ENCODE data around the gene CCNK. TPM values are rescaled to one million over a fixed set of nuclear protein-coding genes. Genes with fewer than 3 reads are reported as not detected.

Gene CCNK
- total and polyA plus RNA-seq, 8 donors: 43.2 to 52.5 (median 45.9) TPM

DNA sequence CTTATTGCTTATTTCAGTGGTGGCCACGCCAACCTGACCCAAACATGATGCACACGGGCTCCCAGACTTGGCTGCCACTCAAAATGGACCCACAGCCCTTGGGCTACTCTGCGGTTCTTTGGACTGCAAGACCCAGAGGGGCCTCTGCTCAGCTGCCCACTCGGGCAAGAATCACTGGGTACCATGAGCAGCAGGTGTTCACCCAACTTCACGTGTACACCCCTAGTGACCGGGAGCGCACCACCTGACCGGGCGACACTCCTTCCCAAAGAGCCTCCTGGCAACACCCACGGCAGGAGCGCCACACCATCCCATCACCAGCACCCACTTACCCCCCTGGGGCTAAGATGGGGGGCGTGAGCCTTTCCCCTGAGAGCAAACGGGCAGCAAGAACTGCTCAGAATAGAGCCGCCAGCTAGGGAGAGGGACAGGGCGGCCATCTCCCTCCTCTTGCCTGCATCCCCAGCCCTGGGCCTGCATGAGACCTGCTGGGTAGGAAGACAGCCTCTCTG lies 32.0 kb downstream of the CCNK start:
- no peak for ATAC-seq
- TF ChIP-seq, protein P1, sequence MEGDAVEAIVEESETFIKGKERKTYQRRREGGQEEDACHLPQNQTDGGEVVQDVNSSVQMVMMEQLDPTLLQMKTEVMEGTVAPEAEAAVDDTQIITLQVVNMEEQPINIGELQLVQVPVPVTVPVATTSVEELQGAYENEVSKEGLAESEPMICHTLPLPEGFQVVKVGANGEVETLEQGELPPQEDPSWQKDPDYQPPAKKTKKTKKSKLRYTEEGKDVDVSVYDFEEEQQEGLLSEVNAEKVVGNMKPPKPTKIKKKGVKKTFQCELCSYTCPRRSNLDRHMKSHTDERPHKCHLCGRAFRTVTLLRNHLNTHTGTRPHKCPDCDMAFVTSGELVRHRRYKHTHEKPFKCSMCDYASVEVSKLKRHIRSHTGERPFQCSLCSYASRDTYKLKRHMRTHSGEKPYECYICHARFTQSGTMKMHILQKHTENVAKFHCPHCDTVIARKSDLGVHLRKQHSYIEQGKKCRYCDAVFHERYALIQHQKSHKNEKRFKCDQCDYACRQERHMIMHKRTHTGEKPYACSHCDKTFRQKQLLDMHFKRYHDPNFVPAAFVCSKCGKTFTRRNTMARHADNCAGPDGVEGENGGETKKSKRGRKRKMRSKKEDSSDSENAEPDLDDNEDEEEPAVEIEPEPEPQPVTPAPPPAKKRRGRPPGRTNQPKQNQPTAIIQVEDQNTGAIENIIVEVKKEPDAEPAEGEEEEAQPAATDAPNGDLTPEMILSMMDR (IDR thresholded peaks at IDR 0.05): no peak
- H3K27ac ChIP-seq: no peak overlapping the region
- no peaks in the 10 kb centered on the region for H3K9me3 ChIP-seq
- H3K36me3 ChIP-seq: peaks cover 0 to 72% of the 10 kb centered on the region in 2 donors
- H3K4me1 ChIP-seq: peaks cover 0 to 3% of the 10 kb centered on the region in 2 donors
- H3K27me3 ChIP-seq: no peaks in the 10 kb centered on the region
- intact Hi-C loops (cut with DNase I): no loop called here
- peak in 1 of 4 donors; percentile 61 for DNase-seq
- H3K4me3 ChIP-seq: no peak overlapping the region

DNA sequence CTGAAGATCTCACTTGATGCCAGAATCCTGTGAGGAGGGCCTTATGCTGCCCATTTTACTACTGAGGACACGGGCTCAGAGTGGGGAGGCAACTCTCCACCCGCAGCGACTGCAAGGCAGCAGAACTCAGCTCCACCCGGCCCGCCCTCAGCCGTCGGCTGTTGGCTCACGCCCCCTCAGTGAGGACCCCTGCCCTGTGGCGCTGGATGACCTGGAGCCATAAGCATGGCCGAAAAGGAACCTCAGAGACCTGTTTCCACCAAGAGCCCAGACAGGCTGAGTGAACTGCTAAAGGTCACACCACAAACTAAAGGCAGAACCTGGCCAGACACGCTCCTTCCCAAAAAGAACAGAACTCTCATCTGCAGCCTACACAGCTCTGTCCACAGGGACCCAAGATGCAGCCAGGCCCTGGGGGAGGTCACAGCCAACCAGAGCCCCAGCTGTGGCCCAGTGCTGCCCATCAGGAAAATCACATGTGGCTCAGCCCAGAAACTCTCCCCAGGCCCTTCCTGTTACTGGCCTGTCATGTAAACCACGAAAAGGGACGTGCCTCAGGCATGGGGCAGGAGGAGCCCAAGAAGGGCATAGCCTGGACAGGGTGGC lies 32.8 kb downstream of the CCNK start:
- no peaks in the 10 kb centered on the region for H3K9me3 ChIP-seq
- H3K4me3 ChIP-seq: no peak overlapping the region
- intact Hi-C loops (cut with DNase I): no loop called here
- DNase-seq (peak in 2 of 4 donors; percentile 2 to 66), ATAC-seq (no peak)
- TF ChIP-seq, protein P1 (IDR thresholded peaks at IDR 0.05): no peak
- no peak overlapping the region for H3K27ac ChIP-seq
- peaks cover 0 to 3% of the 10 kb centered on the region in 2 donors for H3K4me1 ChIP-seq
- no peaks in the 10 kb centered on the region for H3K27me3 ChIP-seq
- H3K36me3 ChIP-seq: peaks cover 0 to 64% of the 10 kb centered on the region in 2 donors

DNA sequence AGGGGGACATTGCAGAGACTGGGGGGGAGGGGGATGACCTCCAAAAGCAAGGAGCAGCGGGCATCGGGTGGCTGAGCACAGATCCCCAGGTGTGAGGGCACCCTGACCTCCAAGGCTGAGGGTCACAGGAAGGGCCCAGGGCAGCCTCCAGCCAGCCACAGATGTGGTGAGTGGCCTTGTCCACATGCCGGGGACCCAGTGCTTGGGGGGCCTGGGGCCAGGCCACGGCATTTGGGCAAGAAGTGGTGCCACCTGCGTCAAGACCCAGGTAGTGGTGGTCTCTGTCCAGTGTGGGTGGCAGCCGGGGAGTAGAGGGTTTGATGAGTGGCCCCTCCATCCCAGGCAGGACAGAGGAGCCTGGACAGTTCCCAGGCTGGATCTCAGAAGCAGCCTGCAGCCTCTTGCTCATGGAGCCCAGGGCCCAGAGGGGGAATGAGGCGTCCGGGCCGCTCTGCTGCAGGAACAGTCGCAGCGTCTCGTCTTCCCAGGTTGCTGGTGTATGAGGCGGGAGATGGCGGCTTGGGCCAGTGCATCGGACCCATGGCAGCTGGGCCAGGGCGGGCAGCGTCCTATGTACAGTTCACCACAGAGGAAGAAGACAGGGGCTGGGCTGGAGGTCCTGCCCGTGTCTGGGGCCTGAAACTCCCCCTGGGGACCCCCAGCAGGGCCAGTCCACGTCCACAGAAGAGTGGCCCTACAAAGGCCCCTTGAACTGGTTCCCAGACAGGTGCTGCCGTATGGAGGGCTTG lies 33.5 kb downstream of the CCNK start:
- peaks cover 0 to 57% of the 10 kb centered on the region in 2 donors for H3K36me3 ChIP-seq
- H3K27me3 ChIP-seq: no peaks in the 10 kb centered on the region
- DNase-seq (peak in 2 of 4 donors; percentile 25 to 76), ATAC-seq (no peak)
- H3K4me1 ChIP-seq: peaks cover 0 to 3% of the 10 kb centered on the region in 2 donors
- H3K4me3 ChIP-seq: no peak overlapping the region
- intact Hi-C loops (cut with DNase I): loop anchor here in 1 of 2 donors (5.0 kb wide), 1 partner anchor 113 kb away; no protein-coding TSS in a partner anchor
- TF ChIP-seq, protein P1 (IDR thresholded peaks at IDR 0.05): no peak
- no peaks in the 10 kb centered on the region for H3K9me3 ChIP-seq
- no peak overlapping the region for H3K27ac ChIP-seq

DNA sequence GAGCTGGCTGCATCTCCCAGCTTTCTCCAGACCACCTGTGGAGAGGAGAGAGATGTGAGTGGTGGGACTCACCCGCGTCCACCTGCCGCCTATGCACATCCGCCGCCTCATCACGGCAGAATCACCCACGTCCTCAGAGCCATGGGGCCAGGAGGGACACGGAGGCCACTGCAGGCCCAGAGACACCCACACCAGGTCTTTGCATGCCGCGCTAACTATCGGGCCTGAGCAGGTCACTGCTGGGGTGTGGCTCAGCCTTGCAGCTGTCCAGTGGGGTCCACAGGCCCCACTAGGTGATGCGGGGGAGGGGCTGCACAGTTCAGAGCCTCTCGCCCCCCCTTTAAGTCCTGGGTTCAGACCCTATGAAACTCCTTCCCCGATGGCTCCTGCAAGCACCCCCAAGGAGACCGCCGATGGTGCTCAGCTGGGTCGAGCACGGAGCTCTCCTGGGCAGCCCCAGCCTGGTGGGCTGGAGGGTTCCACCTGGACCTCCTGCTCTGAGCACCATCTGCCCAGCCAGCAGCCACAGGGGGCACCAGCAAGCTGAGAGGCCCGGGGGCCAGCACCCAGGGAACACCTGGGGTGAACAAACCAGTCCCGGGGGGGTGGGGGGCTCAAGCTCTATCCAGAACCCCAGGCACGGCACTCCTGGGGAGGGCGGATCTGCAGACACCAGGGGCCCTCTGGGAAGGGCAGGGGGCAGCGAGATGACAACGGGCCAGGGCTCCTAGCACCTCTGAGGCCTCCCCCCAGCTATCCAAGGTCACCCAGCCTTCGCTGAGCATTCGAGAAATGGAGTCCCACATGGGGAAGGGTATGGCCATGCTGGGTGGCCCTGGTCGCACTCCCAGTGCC lies 34.3 kb downstream of the CCNK start:
- DNase-seq: peak in 2 of 4 donors; percentile 25 to 61
- Histone ChIP-seq H3K4me3 (no peak overlapping the region), H3K27me3 (no peaks in the 10 kb centered on the region), H3K27ac (no peak overlapping the region), H3K36me3 (peaks cover 0 to 51% of the 10 kb centered on the region in 2 donors), H3K9me3 (no peaks in the 10 kb centered on the region), H3K4me1 (peaks cover 0 to 3% of the 10 kb centered on the region in 2 donors)
- no peak for ATAC-seq
- TF ChIP-seq, protein P1 (IDR thresholded peaks at IDR 0.05): no peak
- intact Hi-C loops (cut with DNase I): loop anchor here in 1 of 2 donors (5.0 kb wide), 1 partner anchor 112 kb away; no protein-coding TSS in a partner anchor
